IMR-90 (cell line): ENCODE measurements around the gene NFIA. TPM values are rescaled to one million over a fixed set of nuclear protein-coding genes. Genes with fewer than 3 reads are reported as not detected.

Experiments
- ATAC-seq: fragments of 200-7000 bp; cut with Tn5 transposase; 2 replicates; pipeline ENCODE4 v1.9.1; 2020; ENCODE audit warnings: low read depth, mild to moderate bottlenecking, moderate library complexity
- BruUV-seq: library from RNA; stranded (reverse); fragments of 400-500 nt; replicated peaks from 2 replicates; lab custom pipeline; 2021; lab: Mats Ljungman, UMichigan
- CTCF ChIA-PET: fragments of 300-600 bp; formaldehyde crosslinking; extraction: SDS; loops from one replicate; lab custom pipeline; 2021; ENCODE audit warnings: antibody characterized with exemption; lab: Yijun Ruan, JAX
- POLR2A ChIA-PET: fragments of 300-600 bp; sonication (Branson Sonifier 250); formaldehyde crosslinking; loops from one replicate; lab custom pipeline; 2022; ENCODE audit warnings: antibody characterized with exemption; ENCODE audit not compliant: unreplicated experiment; lab: Charles Lee
- DNase-seq: peaks from one replicate; pipeline ENCODE4 v3.0.0; 2013
- H2AFZ ChIP-seq: replicated peaks from 2 replicates; pipeline ENCODE3; 2013; ENCODE audit warnings: low read length, mild to moderate bottlenecking; ENCODE audit not compliant: poor library complexity
- H2AK5ac ChIP-seq: 2 replicates; pipeline ENCODE4 v1.6.1; 2013; ENCODE audit warnings: low read depth, low read length, inconsistent platforms
- H2AK9ac ChIP-seq: replicated peaks from 2 replicates; pipeline ENCODE3; 2013; ENCODE audit warnings: mild to moderate bottlenecking, low read depth, low read length, moderate library complexity; ENCODE audit not compliant: poor library complexity
- H2BK120ac ChIP-seq: 2 replicates; pipeline ENCODE4 v1.6.1; 2013; ENCODE audit warnings: low read depth, low read length, inconsistent platforms
- H2BK15ac ChIP-seq: 3 replicates; pipeline ENCODE4 v1.6.1; 2013; ENCODE audit warnings: low read depth, low read length, inconsistent platforms
- H2BK20ac ChIP-seq: 2 replicates; pipeline ENCODE4 v1.6.1; 2013; ENCODE audit warnings: low read depth, mild to moderate bottlenecking, inconsistent platforms, low read length, moderate library complexity
- H2BK5ac ChIP-seq: 2 replicates; pipeline ENCODE4 v1.6.1; 2013; ENCODE audit warnings: mild to moderate bottlenecking, low read depth, low read length, inconsistent platforms; ENCODE audit not compliant: poor library complexity, severe bottlenecking
- H3K14ac ChIP-seq: replicated peaks from 2 replicates; pipeline ENCODE4 v1.6.1; 2013; ENCODE audit warnings: low read depth, low read length, inconsistent platforms
- H3K18ac ChIP-seq: 2 replicates; pipeline ENCODE4 v1.6.1; 2013; ENCODE audit warnings: low read depth, low read length, control low read depth
- H3K23ac ChIP-seq: 2 replicates; pipeline ENCODE4 v1.6.1; 2013; ENCODE audit warnings: low read depth, low read length, inconsistent platforms
- H3K27ac ChIP-seq: 2 replicates; pipeline ENCODE4 v1.5.1; 2013; ENCODE audit warnings: mild to moderate bottlenecking, control low read depth, low read length; ENCODE audit not compliant: insufficient read depth
- H3K27me3 ChIP-seq: 2 replicates; pipeline ENCODE4 v1.6.1; 2013; ENCODE audit warnings: low read length; ENCODE audit not compliant: control insufficient read depth, insufficient read depth
- H3K36me3 ChIP-seq: 2 replicates; pipeline ENCODE4 v1.6.1; 2013; ENCODE audit warnings: low read length, mixed read lengths; ENCODE audit not compliant: control insufficient read depth, insufficient read depth
- H3K4ac ChIP-seq: 2 replicates; pipeline ENCODE4 v1.6.1; 2013; ENCODE audit warnings: low read depth, low read length, inconsistent platforms
- H3K4me1 ChIP-seq: 2 replicates; pipeline ENCODE4 v1.6.1; 2013; ENCODE audit warnings: low read length, mixed read lengths; ENCODE audit not compliant: control insufficient read depth, insufficient read depth
- H3K4me2 ChIP-seq: 2 replicates; pipeline ENCODE4 v1.6.1; 2013; ENCODE audit warnings: low read depth, mild to moderate bottlenecking, control low read depth, low read length, moderate library complexity
- H3K4me3 ChIP-seq: 2 replicates; pipeline ENCODE4 v1.5.1; 2013; ENCODE audit warnings: low read depth, mild to moderate bottlenecking, control low read depth, low read length, moderate library complexity; ENCODE audit not compliant: insufficient read depth
- H3K56ac ChIP-seq: 2 replicates; pipeline ENCODE4 v1.6.1; 2013; ENCODE audit warnings: low read length, inconsistent platforms; ENCODE audit not compliant: insufficient read depth; ENCODE audit errors: extremely low read depth
- H3K79me1 ChIP-seq, 2 experiments: 2 replicates each; pipeline ENCODE4 v1.6.1; 2013; ENCODE audit warnings: low read length in 2 of 2, inconsistent platforms in 1 of 2, low read depth in 1 of 2
- H3K9ac ChIP-seq: 2 replicates; pipeline ENCODE4 v1.6.1; 2013; ENCODE audit warnings: low read depth, low read length, control low read depth
- H3K9me1 ChIP-seq: 2 replicates; pipeline ENCODE4 v1.6.1; 2013; ENCODE audit warnings: low read length, inconsistent platforms; ENCODE audit not compliant: insufficient read depth
- H3K9me3 ChIP-seq: 2 replicates; pipeline ENCODE4 v1.6.1; 2013; ENCODE audit warnings: low read length; ENCODE audit not compliant: control insufficient read depth, insufficient read depth
- H4K20me1 ChIP-seq: 2 replicates; pipeline ENCODE4 v1.6.1; 2013; ENCODE audit warnings: low read length, inconsistent platforms; ENCODE audit not compliant: insufficient read depth
- H4K5ac ChIP-seq: 2 replicates; pipeline ENCODE4 v1.6.1; 2013; ENCODE audit warnings: mild to moderate bottlenecking, low read depth, low read length, control low read depth
- H4K8ac ChIP-seq, 2 experiments: 2 replicates each; pipeline ENCODE4 v1.6.1; 2013; ENCODE audit warnings: low read depth in 2 of 2, low read length in 2 of 2, control low read depth in 1 of 2, inconsistent platforms in 1 of 2
- H4K91ac ChIP-seq: 2 replicates; pipeline ENCODE4 v1.6.1; 2013; ENCODE audit warnings: low read depth, low read length, inconsistent platforms; ENCODE audit not compliant: insufficient read depth
- BHLHE40 ChIP-seq: fragments of 150-350 bp; IDR thresholded peaks from 2 replicates; pipeline ENCODE4 v1.6.1; 2016; ENCODE audit warnings: mild to moderate bottlenecking, low read depth, low read length
- CEBPB ChIP-seq: IDR thresholded peaks from 2 replicates; pipeline ENCODE4 v1.6.1; 2012; ENCODE audit warnings: low read depth, low read length, improper control_type of control experiment
- CHD1 ChIP-seq: IDR thresholded peaks from 2 replicates; pipeline ENCODE4 v1.6.1; 2012; ENCODE audit warnings: low read depth, low read length, improper control_type of control experiment
- CTCF ChIP-seq: conservative IDR thresholded peaks from 2 replicates; pipeline ENCODE4 v1.5.1; 2012; ENCODE audit warnings: mild to moderate bottlenecking, low read depth, low read length, improper control_type of control experiment
- ELK1 ChIP-seq: fragments of 150-350 bp; IDR thresholded peaks from 2 replicates; pipeline ENCODE4 v1.6.1; 2016; ENCODE audit warnings: low read depth, mild to moderate bottlenecking, low read length, moderate library complexity, borderline replicate concordance
- MAFK ChIP-seq: IDR thresholded peaks from 2 replicates; pipeline ENCODE4 v1.6.1; 2012; ENCODE audit warnings: low read depth, low read length, improper control_type of control experiment
- MXI1 ChIP-seq: IDR thresholded peaks from 2 replicates; pipeline ENCODE4 v1.6.1; 2012; ENCODE audit warnings: low read depth, mild to moderate bottlenecking, low read length, moderate library complexity, borderline replicate concordance
- NFE2L2 ChIP-seq: fragments of 150-350 bp; IDR thresholded peaks from 2 replicates; pipeline ENCODE4 v1.6.1; 2016; ENCODE audit warnings: low read depth, mild to moderate bottlenecking, low read length
- POLR2A ChIP-seq: IDR thresholded peaks from 2 replicates; pipeline ENCODE4 v1.6.1; 2012; ENCODE audit warnings: mild to moderate bottlenecking, low read depth, low read length
- RCOR1 ChIP-seq: IDR thresholded peaks from 2 replicates; pipeline ENCODE4 v1.6.1; 2012; ENCODE audit warnings: mild to moderate bottlenecking, low read length, improper control_type of control experiment; ENCODE audit not compliant: insufficient replicate concordance
- RFX5 ChIP-seq: IDR thresholded peaks from 2 replicates; pipeline ENCODE4 v1.8.0; 2012; ENCODE audit warnings: low read depth, mild to moderate bottlenecking, low read length, moderate library complexity
- SMC3 ChIP-seq: fragments of 150-350 bp; IDR thresholded peaks from 2 replicates; pipeline ENCODE4 v1.6.1; 2016; ENCODE audit warnings: low read depth, mild to moderate bottlenecking, antibody characterized with exemption, low read length, moderate library complexity
- USF2 ChIP-seq: fragments of 150-350 bp; IDR thresholded peaks from 2 replicates; pipeline ENCODE4 v1.6.1; 2017; ENCODE audit warnings: mild to moderate bottlenecking, antibody characterized with exemption, low read length, low read depth
- WGBS, 2 experiments: methylation state at CpG; one replicate each; pipeline versions ENCODE4 v1.1.5 to v1.1.7; 2013; ENCODE audit warnings: missing lambda C conversion rate in 2 of 2; ENCODE audit not compliant: insufficient read length in 1 of 2; ENCODE audit errors: extremely low coverage in 2 of 2; 5-methylcytosine and 5-hydroxymethylcytosine counted together
- dilution Hi-C: fragments of 300-500 bp; cut with HindIII; formaldehyde crosslinking; loops from one replicate; pipeline ENCODE4 v1.14.3; 2018; ENCODE audit warnings: low sequenced_read_pairs; ENCODE audit not compliant: unreplicated experiment
- in situ Hi-C: fragments of 300-500 bp; cut with MboI; formaldehyde crosslinking; loops from 3 replicates; pipeline ENCODE4 v1.14.3; 2019; ENCODE audit warnings: low sequenced_read_pairs, inconsistent platforms, mixed read lengths
- intact Hi-C: fragments of 100-400 bp; cut with micrococcal nuclease; formaldehyde crosslinking; loops from 2 replicates; pipeline ENCODE4 v1.10.0; 2022
- polyA plus RNA-seq, 3 experiments: library from polyadenylated mRNA; depleted of rRNA; stranded (reverse); fragments of >200 nt; gene quantifications; 2 replicates each; pipeline ENCODE4 v1.2.3, GENCODE V29; 2012; ENCODE audit warnings: low replicate concordance in 1 of 3
- total RNA-seq: library from RNA; depleted of rRNA; stranded (reverse); fragments of >200 nt; gene quantifications from 2 replicates; pipeline ENCODE4 v1.2.3, GENCODE V29; 2012

The NFIA gene
- total and polyA plus RNA-seq, 2 of the 4 experiments (the other 2 are of a cell fraction) = 1.6 to 2.2 TPM

GRCh38 chr1:61253912-61254633 is 171.7 kb downstream of the NFIA start:
- Histone ChIP-seq H3K9ac (no peak overlapping the region), H3K56ac (no peak overlapping the region), H2BK5ac (no peak overlapping the region), H4K91ac (no peak overlapping the region), H3K14ac (no peak overlapping the region), H3K79me1 (no peaks in the 10 kb centered on the region), H2AK9ac (no peak overlapping the region), H2AK5ac (no peak overlapping the region), H3K9me1 (no peaks in the 10 kb centered on the region), H4K20me1 (no peaks in the 10 kb centered on the region), H3K4me3 (no peak overlapping the region), H3K18ac (no peak overlapping the region), H4K5ac (no peak overlapping the region), H2AFZ (no peak overlapping the region), H2BK20ac (no peak overlapping the region), H4K8ac (no peak overlapping the region), H3K4me1 (peaks cover 2% of the 10 kb centered on the region; the same call in 1 of the 2 replicates), H3K4me2 (no peak overlapping the region), H2BK15ac (no peak overlapping the region), H3K27me3 (no peaks in the 10 kb centered on the region), H3K4ac (no peak overlapping the region), H2BK120ac (no peak overlapping the region), H3K36me3 (no peaks in the 10 kb centered on the region), H3K27ac (no peak overlapping the region), H3K23ac (no peak overlapping the region), H3K9me3 (no peaks in the 10 kb centered on the region)
- ChIA-PET CTCF (interaction anchor here (0.7 kb wide), 2 partner anchors 599 to 620 kb away, joined by 3 read pairs; no protein-coding TSS in a partner anchor), POLR2A (no interaction called here)
- DNase-seq (no peak), ATAC-seq (no peak)
- BruUV-seq = no TSS peak
- dilution Hi-C loops (no loop called here), in situ Hi-C loops (no loop called here), intact Hi-C loops (loop anchor here (5.0 kb wide), 1 partner anchor 197 kb away; no protein-coding TSS in a partner anchor)
- WGBS, 2 experiments = no CpG with 5 or more reads among the region's 1 CpG
- TF ChIP-seq RFX5 (no peak), USF2 (no peak), MAFK (no peak), POLR2A (no peak), MXI1 (no peak), BHLHE40 (no peak), CTCF (no peak), CEBPB (no peak), CHD1 (no peak), SMC3 (no peak), NFE2L2 (no peak), ELK1 (no peak), RCOR1 (no peak)
